Urinary bladder (tissue), 4 donors: Measurements from ENCODE around the gene UHRF2. TPM values are rescaled to one million over a fixed set of nuclear protein-coding genes. Genes with fewer than 3 reads are reported as not detected.

ENCODE experiments used
- DNase-seq: peaks from one replicate; pipeline ENCODE4 v3.0.0-alpha.2; 2015; ENCODE audit errors: extremely low spot score
- H3K27ac ChIP-seq: one replicate; pipeline ENCODE4 v1.5.1; 2013; ENCODE audit warnings: low read depth, mild to moderate bottlenecking, moderate library complexity
- H3K36me3 ChIP-seq: one replicate; pipeline ENCODE4 v1.6.1; 2013; ENCODE audit warnings: mild to moderate bottlenecking, moderate library complexity; ENCODE audit not compliant: insufficient read depth
- H3K4me1 ChIP-seq: one replicate; pipeline ENCODE4 v1.6.1; 2013; ENCODE audit warnings: mild to moderate bottlenecking, moderate library complexity; ENCODE audit not compliant: insufficient read depth
- H3K4me3 ChIP-seq: one replicate; pipeline ENCODE4 v1.5.1; 2013; ENCODE audit warnings: low read depth, low read length
- WGBS: extraction: QIAGEN DNeasy Blood & Tissue Kit; methylation state at CpG from one replicate; pipeline ENCODE4 v1.1.7; 2013; 5-methylcytosine and 5-hydroxymethylcytosine counted together
- polyA plus RNA-seq: library from polyadenylated mRNA; stranded (reverse); fragments of 200-250 nt; gene quantifications from one replicate; pipeline ENCODE4 v1.2.3, GENCODE V29; 2013
- total RNA-seq: library from RNA; depleted of rRNA; stranded (reverse); fragments of >200 nt; gene quantifications from one replicate; pipeline ENCODE4 v1.2.3, GENCODE V29; 2014
- donor health status: healthy with polysubstance abuse.
- donor health status: healthy.

UHRF2 gene
- total and polyA plus RNA-seq, 2 donors = 22.3 to 117 TPM

- Histone ChIP-seq H3K4me1 (no peaks in the 10 kb centered on the region), H3K4me3 (no peak overlapping the region), H3K36me3 (peaks cover 5% of the 10 kb centered on the region), H3K27ac (no peak overlapping the region)
- WGBS = 67% methylated on average over 2 of the region's 2 CpGs
- no peak for DNase-seq
These were observed 71.2 kb downstream of the UHRF2 start for GRCh38 chr9:6484210-6484609.

DNA sequence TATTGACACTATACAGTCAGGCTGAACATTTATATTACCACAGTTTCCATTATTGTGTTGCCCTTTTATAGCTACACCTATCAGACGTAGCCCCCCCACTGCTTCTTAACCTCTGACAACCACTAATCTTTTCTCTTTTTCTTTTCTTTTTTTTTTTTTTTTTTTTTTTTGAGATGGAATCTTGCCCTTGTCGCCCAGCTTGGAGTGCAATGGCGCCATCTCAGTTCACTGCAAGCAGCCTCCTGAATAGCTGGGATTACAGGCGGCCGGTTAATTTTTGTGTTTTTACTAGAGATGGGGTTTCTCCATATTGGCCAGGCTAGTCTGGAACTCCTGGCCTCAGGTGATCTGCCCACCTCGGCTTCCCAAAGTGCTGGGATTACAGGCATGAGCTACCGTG lies 75.4 kb downstream of the UHRF2 start:
- WGBS = 92% methylated on average over 7 of the region's 7 CpGs
- no peaks in the 10 kb centered on the region for H3K4me1 ChIP-seq
- no peaks in the 10 kb centered on the region for H3K36me3 ChIP-seq
- no peak overlapping the region for H3K4me3 ChIP-seq
- DNase-seq = no peak
- H3K27ac ChIP-seq = no peak overlapping the region

DNA sequence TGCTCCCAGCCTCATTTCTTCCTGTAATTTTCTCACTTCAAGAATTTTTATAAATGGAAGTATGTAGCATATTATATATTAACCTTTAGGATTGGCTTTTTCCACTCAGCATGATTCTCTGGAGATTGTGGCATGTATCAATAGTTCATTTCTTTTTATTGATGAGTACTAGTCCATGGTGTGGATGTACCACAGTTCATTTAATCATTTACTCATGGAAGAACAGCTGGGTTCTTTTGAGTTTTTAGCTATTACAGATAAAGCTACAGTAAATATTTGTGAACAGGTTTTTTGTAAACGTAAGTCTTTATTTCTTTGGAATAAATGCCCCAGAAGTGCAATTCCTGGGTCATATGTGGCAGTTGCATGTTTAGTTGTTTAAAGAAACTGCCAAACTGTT lies 76.1 kb downstream of the UHRF2 start:
- Histone ChIP-seq H3K4me1 (no peaks in the 10 kb centered on the region), H3K36me3 (no peaks in the 10 kb centered on the region), H3K27ac (no peak overlapping the region), H3K4me3 (no peak overlapping the region)
- WGBS = 80% methylated on average over 1 of the region's 1 CpG
- no peak for DNase-seq

DNA sequence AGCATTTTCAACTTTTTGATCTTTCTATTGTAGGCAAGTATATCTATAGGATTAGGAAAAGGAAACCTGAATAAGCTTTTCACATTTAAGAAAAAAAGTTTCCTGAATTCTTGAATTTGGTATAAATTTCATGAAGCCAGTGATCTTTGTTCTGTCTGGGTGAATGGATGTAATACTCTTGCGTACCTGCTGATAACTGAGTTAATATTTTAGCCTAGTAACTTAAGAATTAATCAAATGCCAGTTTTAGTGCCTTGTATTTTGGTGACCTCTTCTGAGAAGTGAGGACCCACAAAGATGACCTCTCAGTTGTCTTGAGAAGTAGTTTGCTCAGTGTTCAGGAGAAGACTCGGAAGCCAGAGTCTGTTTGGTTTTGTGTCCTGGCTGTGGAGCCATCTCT lies 77.9 kb downstream of the UHRF2 start:
- no peaks in the 10 kb centered on the region for H3K36me3 ChIP-seq

DNA sequence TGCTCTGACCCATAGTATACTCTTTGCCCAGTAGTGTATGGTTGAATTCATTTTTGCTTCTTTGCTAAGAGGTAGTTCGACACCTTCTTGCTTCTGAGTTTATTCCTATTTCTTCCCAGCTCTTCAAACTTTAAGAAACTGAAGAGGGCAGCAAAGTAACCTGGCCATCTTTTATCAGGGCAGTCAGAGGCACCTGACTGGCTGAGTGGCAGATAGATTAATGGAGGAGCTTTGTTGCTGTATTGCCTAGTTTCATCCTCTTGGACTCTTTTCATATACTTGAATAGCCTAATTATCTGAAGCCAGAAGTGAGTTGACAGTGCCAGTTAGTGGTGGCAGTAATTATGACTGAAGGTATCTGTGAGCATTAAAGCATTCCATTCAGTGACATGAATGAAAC lies 82.5 kb downstream of the UHRF2 start:
- WGBS = 97% methylated on average over 1 of the region's 1 CpG
- no peak overlapping the region for H3K27ac ChIP-seq
- peaks cover 7% of the 10 kb centered on the region for H3K36me3 ChIP-seq
- no peak overlapping the region for H3K4me3 ChIP-seq
- no peaks in the 10 kb centered on the region for H3K4me1 ChIP-seq
- DNase-seq = no peak

More for the DNA sequence above, 77.9 kb downstream of the UHRF2 start:
- H3K4me3 ChIP-seq = no peak overlapping the region
- WGBS = 97% methylated on average over 2 of the region's 2 CpGs
- no peaks in the 10 kb centered on the region for H3K4me1 ChIP-seq
- H3K27ac ChIP-seq = no peak overlapping the region
- DNase-seq = no peak

GRCh38 chr9:6498982-6499381 lies 86.0 kb downstream of the UHRF2 start:
- H3K36me3 ChIP-seq = peaks cover 8% of the 10 kb centered on the region
- WGBS = 82% methylated on average over 1 of the region's 1 CpG
- no peak for DNase-seq
- no peak overlapping the region for H3K27ac ChIP-seq
- H3K4me1 ChIP-seq = no peaks in the 10 kb centered on the region
- H3K4me3 ChIP-seq = no peak overlapping the region

DNA sequence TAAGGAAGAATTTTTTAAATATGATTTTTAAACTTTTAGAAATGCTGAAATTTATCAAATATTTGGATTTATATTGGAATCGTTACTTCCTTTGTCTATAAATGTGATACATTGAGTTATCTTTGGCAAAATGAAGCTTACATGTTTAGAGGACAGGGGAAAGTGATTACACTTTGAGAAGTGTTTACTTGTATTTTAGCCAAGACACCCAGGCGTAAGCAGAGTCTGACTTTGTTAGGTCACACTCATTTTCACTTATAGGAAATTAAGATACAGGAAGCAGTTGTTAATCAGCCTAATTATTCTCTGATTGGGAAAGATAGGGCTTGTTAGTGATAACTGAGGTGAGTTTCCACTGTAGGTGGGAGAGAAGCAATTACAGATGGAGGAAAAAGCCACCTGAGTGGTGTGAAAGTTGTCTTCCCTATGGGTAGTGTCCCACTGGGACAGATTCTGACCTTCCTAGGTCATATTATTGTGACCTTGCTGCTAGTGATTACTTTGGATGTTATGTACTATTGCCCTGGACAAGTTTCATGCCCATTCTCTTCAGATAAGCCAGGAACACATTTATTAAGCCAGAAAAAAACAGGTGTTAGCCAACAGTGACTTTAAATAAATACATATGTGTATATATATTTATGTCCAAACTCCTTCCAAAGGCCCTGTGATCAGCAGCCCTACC lies 88.7 kb downstream of the UHRF2 start:
- peaks cover 10% of the 10 kb centered on the region for H3K36me3 ChIP-seq
- 81% methylated on average over 2 of the region's 2 CpGs for WGBS

DNA sequence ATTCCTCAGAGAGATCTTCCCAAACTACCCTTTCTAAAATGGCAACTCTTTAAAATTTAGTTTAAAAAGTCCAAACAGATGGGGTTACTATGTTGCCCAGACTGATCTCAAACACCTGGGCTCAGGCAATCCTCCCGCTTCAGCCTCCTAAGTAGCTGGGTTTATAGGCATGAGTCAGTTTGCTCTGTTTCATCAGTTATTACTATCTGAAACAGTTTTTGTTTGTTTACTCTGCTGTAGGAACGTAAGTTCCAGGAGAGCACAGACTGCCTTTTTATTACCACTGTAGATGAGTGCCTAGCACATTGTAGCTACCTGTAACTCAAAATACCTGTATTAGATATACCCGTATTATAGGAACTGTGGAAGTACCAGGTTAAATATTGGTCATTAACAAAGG lies 89.4 kb downstream of the UHRF2 start:
- H3K4me1 ChIP-seq = no peaks in the 10 kb centered on the region
- peaks cover 10% of the 10 kb centered on the region for H3K36me3 ChIP-seq
- no peak for DNase-seq
- no peak overlapping the region for H3K4me3 ChIP-seq
- 86% methylated on average over 3 of the region's 3 CpGs for WGBS
- H3K27ac ChIP-seq = no peak overlapping the region

More for the DNA sequence above, 88.7 kb downstream of the UHRF2 start:
- no peaks in the 10 kb centered on the region for H3K4me1 ChIP-seq
- no peak overlapping the region for H3K4me3 ChIP-seq
- no peak for DNase-seq
- no peak overlapping the region for H3K27ac ChIP-seq

- DNase-seq = no peak
- Histone ChIP-seq H3K27ac (no peak overlapping the region), H3K36me3 (peaks cover 2% of the 10 kb centered on the region), H3K4me3 (no peak overlapping the region), H3K4me1 (no peaks in the 10 kb centered on the region)
- 88% methylated on average over 2 of the region's 2 CpGs for WGBS
These were observed 93.6 kb downstream of the UHRF2 start for GRCh38 chr9:6506571-6506970.

DNA sequence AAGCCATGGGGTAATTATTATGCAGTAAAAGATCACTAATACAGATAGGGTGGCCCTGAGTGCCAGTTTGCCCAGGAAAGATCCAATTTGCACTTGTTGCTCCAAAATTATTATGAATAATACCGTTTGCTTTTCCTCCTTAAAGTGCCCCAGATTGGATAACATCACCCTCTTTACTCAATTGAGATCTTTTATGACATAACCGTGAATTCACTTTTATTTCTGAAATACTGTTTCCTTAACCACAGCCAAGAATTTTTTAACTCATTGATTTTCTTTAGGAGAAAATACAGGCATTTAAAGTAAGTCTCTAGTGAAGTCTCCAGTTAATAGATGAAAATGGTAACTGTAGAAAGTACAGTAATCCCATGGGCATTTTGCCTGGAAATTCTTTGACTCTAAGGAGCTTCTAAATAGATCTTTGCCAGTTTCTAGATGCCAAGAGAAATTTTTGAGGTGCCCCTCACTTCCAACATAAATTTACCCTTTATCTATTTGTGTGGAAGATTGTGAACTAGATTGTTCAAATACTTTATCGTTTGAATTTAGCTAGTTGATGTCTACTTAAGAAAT lies 99.2 kb downstream of the UHRF2 start:
- no peaks in the 10 kb centered on the region for H3K4me1 ChIP-seq
- no peak overlapping the region for H3K27ac ChIP-seq
- WGBS = 56% methylated on average over 3 of the region's 3 CpGs
- no peaks in the 10 kb centered on the region for H3K36me3 ChIP-seq
- no peak for DNase-seq
- H3K4me3 ChIP-seq = no peak overlapping the region

- H3K27ac ChIP-seq = no peak overlapping the region
- H3K4me3 ChIP-seq = no peak overlapping the region
- no peaks in the 10 kb centered on the region for H3K4me1 ChIP-seq
- DNase-seq = no peak
- H3K36me3 ChIP-seq = peaks cover 2% of the 10 kb centered on the region
- WGBS = 98% methylated on average over 4 of the region's 4 CpGs
These were observed 109.3 kb downstream of the UHRF2 start for GRCh38 chr9:6522263-6522662.

- DNase-seq = no peak
- Histone ChIP-seq H3K4me3 (no peak overlapping the region), H3K27ac (no peak overlapping the region), H3K36me3 (peaks cover 2% of the 10 kb centered on the region), H3K4me1 (no peaks in the 10 kb centered on the region)
- WGBS = 37% methylated on average over 2 of the region's 2 CpGs
These were observed 112.5 kb downstream of the UHRF2 start for GRCh38 chr9:6525326-6526045.

DNA sequence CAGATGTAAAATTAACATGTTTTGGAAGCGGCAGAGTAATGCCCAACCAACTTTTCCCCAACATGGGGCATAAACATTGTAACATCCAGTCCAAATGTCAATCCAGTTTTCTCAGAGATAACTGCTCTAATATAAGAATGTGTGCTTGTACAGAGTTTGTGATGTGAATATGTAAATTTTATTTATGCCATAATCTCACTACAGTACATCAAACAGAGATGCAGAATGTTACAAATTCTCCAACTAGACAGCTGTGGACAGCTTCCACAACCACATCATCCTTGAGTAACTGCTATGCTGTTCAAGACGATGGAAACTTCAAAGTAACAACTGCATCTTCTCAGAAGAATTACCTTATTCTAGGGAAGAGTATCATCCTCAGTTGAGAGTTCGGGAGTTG lies 122.6 kb downstream of the UHRF2 start:
- Histone ChIP-seq H3K27ac (no peak overlapping the region), H3K4me1 (no peaks in the 10 kb centered on the region), H3K4me3 (no peak overlapping the region), H3K36me3 (no peaks in the 10 kb centered on the region)
- WGBS = 81% methylated on average over 3 of the region's 3 CpGs
- DNase-seq = no peak

GRCh38 chr9:6538666-6539071 lies 125.7 kb downstream of the UHRF2 start:
- Histone ChIP-seq H3K4me3 (no peak overlapping the region), H3K27ac (no peak overlapping the region), H3K36me3 (no peaks in the 10 kb centered on the region), H3K4me1 (no peaks in the 10 kb centered on the region)
- 55% methylated on average over 3 of the region's 3 CpGs for WGBS
- no peak for DNase-seq
